NCI-H748 (cell line): Measurements from ENCODE around the gene VPS11.
"Not testable (repeated sequence)": the region's sequence is repeated elsewhere in the genome, so short reads cannot be mapped to it uniquely, and the experiment has no call there.

ENCODE experiments used
- DNase-seq: peaks from one replicate; lab custom pipeline; 2025; ENCODE audit not compliant: unreplicated experiment; lab: John Stamatoyannopoulos, UW

The VPS11 gene

DNA sequence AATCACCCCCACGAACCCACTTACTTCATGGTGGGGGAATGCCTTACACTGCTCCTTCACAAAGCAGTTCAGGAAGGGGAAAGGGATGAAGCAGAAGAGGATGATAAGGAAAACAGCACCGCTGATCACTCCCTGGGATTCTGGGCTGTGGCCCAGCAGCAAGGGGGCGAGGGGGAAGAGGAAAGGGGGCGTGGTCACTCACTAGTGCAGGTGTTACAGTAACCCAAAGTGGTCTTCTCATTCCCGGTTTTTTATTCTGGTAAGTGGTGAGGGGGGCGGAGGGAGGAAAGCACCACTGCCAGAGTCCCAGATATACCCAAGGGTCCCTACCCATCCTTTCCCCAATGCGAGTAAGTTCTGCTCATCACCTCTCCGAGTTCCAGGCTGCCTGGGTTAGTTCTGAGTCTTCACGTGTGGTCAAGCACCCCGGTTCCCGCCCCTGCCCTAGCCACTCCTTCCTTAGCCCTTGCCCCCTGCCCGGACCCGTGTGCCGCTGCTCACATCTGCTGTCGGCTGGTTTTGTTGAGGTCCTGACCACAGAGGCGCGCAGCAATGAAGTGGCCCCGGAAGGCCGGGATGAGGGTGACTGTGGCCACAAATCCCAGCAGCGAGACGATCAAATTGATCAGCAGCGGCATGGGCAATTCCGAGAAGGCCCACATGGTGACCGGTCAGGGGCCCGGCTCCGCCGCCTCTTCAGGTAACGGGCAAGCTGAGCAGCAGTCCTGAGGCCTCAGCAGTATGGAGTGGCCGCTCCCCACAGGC, 33.6 kb downstream of the VPS11 start:
- peak; percentile 49 for DNase-seq

DNA sequence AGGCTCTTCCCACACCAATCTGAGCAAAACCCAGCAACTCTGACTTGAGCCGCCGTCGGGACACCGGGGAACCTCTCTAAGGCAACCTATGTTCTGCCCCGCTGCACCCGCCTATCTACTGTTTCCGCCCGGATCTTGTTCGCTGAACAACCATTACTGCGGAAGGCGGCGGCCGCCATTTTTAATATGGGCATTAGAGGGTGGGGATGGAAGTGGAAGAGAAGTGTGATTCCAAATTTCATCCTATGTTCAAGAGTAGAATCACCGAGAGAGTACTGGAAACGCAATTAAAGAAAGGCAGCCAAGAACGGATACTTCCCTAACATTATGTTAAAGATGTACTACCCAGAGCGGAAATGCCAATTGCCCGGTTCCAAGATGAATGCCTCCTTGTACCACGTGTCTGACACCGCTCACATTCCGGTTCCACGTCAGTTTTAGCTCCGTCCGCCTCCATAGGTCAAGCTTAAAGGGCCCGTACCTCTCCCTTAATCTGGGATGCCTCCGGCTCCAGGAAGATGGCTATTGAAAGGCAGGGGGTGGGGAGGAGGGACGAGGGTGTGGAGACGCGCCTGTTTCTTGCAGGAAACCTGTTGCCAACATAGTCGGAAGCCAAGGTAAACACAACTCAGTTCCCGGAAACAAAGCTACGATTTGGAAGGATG, 34.3 kb downstream of the VPS11 start, which contains the start of gene DPAGT1:
TSS of gene DPAGT1 (minus strand) at position 95 of the 665 bp plus-strand sequence. CDS start 198 bp downstream, outside the sequence.
- peak; percentile 96 for DNase-seq

DNA sequence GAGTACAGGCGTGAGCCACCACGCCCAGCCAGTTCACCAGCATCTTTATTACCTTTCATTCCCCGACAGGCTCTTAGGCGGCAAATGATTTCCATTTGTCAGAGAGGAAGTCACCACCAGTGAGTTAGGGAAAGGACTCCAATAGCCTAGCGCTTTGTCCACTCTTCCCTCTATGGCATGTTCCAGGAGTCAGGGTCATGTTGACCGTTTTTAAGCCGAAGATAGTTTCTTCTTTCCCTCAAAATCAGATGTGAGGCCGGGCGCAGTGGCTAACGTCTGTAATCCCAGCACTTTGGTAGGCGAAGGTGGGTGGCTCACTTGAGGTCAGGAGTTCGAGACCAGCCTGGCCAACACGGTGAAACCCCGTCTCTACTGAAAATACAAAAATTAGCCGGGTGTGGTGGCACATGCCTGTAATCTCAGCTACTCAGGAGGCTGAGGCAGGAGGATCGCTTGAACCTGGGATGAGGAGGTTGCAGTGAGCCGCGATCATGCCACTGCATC, 35.6 kb downstream of the VPS11 start:
- DNase-seq: not testable (repeated sequence)

DNA sequence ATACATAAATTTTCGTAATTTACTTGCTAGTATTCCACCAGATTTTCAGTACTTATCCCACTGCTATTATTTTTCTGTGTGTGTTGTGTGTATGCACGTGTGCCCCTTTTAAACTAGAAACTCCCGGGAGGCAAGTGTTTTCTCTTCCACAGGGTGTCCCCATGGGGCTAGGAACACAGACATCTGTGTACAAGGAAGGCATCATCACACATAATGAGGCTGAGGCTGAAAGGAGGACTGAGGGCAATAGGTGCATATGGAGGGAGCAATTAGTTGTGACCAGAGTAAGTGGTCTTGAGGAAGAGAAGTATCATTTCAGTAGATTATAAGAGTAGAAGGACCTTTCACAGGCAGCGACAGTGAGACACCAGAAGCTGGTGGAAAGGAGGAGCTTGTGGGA, 36.2 kb downstream of the VPS11 start:
- no peak for DNase-seq

DNA sequence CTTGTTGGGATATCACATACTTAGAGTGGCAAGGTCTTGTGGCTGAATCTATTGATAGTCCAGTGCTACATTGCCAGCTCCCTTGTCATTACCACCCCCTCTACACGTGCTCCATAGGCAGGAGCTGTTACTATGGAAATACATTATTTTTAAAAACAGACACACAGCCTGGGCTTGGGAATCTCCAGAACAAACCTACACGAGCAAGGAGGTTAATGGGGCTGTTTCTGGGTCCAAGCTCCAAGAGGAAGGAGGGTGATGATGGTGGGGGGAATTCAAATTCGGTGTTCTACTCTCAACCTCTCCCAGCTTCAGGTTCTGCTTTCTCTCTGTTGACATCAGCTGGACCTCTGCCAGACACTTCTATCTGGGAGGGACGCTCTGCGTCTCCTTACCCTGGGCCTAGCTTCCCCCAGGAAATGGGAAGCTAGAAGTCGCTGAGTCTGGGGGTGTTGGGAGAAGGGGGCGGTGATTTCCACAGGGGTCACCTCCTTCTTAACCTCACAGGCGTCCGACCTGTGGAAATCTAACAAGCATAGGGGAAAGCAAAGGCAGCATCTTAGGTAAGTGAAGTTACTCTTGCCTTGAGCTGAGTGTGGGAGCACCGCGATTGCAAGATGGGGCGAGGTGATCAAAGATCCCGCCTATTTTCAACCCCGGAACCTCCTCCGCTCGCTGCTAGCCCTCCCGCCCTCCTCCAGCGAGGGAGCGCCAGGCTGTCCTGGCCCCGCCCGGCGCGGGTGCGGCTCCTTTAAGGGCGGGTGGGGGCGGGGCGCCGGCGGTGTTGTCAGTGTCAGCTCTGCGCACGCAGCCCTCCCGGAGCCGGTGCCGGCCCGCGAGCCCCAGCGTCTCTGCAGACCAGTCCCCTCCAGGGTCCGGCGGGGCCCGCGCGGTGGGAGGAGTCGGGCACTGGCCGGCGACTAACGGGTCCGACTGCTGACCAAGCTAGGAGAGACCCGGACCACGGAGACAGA, 39.2 kb downstream of the VPS11 start, which contains the start of gene C2CD2L:
TSS of gene C2CD2L (plus strand) at position 781 of the 974 bp plus-strand sequence. CDS start 398 bp downstream, outside the sequence.
- peak; percentile 89 for DNase-seq

DNA sequence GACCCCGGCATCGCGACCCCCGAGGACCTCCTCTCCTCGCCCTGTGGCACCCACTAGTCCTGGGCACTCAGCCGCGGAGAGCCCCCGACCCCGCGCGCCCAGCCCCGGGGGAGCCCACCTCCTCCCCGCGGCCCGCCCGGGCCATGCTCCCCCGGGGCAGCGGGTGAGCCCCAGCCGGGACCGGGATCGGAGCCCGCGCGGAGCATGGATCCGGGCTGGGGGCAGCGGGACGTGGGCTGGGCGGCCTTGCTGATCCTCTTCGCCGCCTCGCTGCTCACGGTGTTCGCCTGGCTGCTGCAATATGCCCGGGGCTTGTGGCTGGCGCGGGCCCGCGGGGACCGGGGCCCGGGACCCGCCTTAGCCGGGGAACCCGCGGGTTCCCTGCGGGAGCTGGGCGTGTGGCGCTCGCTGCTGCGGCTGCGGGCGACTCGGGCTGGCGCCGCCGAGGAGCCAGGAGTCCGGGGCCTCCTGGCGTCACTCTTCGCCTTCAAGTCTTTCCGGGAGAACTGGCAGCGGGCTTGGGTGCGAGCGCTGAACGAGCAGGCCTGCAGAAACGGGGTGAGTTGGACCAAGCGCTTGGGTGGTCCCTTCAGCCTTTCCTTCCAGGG, 40.0 kb downstream of the VPS11 start:
- peak; percentile 16 for DNase-seq

DNA sequence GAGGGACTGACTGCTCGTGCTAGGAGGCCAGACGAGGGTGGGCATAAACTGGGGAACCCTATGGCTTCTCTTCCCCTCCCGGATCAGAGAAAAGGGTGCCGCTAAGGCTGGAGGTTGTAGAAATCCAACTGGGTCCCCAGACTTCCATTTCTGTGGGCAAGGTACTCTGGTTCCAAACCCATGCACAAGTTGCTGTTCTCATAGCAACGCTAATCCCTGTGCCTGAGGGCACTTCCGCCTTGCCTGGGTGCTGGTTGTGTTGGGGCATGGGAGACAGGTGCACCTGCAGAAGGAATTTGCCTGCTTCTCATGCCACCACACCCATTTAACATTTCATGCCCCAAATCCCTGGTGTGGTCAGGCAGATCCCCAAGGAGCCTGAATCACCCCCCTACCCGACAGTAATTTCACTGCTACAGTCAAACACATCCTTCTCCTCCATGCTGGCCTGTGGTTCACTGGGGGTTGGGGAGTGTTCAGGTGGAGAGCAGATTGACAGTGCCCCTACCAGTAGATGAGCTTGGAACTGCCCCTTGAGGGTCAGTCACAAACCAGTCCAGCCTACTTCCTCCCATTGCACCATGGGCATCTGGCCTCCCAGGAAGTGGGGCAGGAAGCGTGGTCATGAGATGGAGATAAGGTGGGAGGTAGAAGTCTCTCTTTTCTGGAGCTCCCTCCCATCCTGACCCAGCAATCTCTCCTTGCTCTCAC, 40.7 kb downstream of the VPS11 start:
- peak; percentile 52 for DNase-seq

DNA sequence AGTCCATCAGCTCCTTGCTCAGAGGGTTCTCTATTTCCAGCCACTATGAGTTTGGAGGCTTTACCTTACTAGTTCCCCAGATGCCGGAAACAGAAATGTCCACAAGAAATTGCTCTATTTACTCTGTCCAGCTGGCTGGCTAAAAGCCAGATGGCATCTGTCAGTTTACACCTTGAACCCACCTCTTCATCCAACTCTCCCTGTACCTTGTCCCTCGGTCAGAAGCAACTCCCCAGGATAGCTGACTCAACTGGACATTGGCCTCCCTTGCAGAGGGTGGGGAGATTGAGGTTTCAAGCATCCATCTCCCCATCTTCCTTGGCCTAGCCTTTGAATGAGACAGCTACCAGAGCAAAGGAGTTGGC, 41.2 kb downstream of the VPS11 start:
- DNase-seq: no peak

DNA sequence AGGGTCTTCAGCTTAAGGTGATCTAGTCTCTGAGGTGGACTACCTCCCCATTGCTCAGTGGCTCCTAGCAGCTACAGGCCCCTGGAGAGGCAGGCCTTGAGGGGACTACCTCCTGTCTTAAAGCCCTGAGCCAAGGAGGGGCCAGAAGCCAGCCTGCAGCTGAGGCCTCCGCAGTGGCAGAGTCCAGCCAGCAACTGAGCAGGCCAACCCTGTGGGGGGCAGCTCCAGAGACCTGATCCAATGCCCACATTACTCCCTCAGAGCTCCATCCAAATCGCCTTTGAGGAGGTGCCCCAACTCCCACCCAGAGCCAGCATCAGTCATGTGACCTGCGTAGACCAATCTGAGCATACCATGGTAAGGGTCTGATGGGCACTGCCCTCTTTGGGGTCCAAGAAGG, 42.2 kb downstream of the VPS11 start:
- DNase-seq: no peak

DNA sequence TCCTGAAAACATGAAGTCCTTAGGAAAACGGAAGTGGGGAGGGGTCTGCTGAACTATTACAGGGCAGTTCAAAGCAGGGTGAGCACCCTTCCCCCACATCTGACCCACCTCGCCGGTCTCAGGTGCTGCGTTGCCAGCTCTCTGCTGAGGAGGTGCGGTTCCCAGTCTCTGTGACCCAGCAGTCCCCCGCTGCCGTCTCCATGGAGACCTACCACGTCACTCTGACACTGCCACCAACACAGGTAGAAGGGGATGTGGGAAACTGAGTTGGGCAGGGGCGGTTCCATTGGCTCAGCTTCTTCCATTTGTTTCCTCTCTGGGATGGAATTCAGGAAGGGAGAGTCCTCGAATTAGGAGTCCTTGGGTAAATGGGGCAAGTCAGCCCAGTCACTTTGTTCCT, 42.8 kb downstream of the VPS11 start:
- no peak for DNase-seq

DNA sequence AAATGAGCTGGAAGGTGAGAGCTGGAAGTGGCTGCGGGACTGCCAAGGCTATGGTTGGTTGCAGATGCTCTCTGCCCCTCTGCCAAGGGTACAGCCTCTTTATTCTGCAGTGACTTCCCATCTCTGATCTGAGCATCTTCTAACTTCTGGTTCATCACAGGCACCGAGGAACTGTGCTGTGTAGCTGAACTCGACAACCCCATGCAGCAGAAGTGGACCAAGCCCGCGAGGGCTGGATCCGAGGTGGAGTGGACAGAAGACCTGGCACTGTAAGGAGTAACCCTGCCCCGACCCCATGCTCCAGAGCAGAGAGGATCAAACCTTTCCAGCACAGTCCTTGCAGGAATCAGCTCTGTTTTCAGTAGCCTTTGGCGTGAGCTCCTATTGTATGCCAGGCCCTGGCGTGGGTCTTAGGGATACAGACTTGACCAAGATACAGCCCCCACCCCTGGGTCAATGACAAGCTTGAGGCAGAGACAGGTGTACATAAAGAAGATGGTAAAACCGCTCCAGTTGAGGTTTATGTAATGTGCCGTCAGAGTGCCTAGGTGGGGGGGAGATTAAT, 43.8 kb downstream of the VPS11 start:
- DNase-seq: no peak

DNA sequence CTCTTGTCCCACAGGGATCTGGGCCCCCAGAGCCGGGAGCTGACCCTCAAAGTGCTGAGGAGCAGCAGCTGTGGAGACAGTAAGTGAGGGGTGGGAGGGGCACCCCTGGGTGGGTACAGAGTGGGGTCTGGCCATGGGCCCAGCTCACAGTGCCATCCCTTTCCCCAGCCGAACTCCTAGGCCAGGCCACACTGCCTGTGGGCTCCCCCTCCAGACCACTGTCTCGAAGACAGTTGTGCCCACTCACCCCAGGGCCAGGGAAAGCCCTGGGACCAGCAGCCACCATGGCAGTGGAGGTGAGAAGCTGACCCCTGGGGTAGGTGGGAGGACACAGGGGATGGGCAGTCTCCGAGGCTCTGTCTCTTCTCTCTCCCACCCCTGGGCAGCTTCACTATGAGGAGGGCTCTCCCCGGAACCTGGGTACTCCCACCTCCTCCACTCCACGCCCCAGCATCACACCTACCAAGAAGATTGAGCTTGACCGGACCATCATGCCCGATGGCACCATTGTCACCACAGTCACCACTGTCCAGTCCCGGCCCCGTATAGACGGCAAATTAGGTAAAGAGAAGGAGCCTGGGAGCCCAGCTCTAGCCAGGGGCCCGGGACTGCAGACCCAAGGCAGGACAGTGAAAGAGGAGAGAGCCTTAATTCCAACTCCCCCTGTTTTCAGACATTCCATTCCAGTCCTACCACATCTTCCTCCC, 44.8 kb downstream of the VPS11 start:
- DNase-seq: no peak

DNA sequence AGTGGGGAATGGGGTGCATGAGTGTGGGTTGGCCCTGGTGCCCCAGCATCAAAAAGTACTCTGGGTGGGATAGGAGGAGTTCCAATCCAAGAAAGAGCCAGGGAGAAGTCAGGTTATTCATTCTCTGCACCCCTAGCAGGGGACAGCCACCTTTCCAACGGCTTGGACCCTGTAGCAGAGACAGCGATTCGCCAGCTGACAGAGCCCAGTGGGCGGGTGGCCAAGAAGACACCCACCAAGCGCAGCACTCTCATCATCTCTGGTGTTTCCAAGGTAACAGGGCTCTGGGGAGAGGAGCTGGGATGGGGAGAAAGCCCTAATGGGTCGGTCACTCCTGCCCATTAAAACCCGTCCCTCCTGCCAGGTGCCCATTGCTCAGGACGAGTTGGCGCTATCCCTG, 46.1 kb downstream of the VPS11 start:
- DNase-seq: no peak

DNA sequence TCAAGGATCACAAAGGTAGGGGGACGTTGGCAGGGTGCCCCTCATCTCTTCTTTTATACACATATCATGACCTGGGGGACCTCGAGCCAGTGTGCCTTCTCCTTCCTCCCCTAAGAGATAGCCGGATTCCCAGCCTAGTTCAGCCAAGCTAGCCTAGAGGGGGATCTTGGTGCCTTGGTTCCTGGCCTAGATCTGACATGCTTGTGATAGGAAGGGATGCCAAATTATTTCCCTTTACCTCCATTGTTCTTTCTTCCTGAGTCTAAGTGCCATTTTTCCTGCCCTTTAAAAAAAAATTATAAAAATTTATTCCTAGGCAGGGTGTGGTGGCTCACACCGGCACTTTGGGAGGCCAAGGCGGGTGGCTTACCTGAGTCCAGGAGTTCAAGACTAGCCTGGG, 46.7 kb downstream of the VPS11 start:
- DNase-seq: no peak

DNA sequence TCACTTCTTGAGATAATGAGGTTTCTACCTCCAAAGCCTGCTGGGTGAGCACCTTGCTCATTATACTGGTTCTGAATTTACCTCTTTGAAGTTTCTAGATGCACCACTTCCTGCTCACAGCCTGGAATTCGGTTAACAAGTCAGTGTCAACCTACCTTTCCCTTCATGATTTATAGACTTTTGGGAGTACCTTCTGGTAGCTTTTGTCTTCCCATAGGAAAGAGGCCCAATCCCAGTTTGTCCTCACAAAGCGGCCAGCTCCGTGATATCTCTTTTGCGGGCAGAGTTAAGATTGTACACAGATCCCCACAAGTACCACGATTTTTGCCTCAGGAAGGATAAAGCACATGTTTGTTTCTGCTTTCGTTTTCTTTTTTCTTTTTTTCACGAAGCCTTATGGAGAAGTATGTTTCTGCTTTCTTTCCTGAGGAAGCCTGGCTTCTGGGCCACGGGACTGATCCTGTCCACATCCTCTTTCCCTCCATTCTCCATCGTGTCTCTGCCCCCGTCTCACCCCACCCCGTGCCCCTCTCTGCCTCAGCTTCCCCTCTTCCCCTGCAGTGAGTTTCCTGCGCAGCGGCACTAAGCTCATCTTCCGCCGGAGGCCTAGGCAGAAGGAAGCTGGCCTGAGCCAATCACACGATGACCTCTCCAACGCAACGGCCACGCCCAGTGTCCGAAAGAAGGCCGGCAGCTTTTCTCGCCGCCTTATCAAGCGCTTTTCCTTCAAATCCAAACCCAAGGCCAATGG, 48.0 kb downstream of the VPS11 start:
- no peak for DNase-seq

DNA sequence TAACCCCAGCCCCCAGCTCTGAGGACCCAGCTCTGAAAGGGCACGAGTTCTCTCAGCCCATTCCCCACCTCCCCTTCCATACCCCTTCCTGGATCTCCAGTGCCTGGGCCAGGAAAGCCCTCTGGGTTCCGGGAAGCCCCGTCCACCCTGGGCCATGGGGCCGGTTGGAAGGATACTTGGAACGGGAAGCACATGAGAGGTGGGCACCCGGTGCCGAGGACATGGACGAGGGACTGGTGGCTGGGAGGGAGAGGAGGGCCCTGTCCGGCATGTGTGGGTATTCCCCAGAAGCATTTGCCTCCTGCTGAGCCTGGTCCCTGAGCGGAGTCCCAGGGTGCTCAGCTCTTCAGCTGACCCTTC, 48.6 kb downstream of the VPS11 start:
- no peak for DNase-seq

DNA sequence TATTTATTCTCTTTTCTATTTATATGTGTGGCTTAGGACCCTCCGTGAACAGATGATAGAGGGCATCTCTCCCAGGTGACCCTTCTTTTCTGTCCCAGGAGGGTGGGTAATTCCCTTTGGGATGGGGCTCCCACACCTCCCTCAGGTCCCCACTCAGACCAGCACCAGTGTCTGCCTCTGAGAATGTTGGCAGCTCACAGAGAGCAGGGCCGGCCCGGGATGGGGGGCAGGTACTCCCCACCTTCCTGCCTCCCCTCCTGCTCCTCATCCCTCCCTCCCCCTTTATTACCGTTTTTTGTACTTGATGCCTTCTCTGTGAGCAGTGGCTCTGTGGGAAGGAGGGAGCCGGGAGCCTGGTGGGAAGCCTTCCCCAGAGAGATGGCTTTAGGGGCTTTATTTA, 49.0 kb downstream of the VPS11 start:
- no peak for DNase-seq

DNA sequence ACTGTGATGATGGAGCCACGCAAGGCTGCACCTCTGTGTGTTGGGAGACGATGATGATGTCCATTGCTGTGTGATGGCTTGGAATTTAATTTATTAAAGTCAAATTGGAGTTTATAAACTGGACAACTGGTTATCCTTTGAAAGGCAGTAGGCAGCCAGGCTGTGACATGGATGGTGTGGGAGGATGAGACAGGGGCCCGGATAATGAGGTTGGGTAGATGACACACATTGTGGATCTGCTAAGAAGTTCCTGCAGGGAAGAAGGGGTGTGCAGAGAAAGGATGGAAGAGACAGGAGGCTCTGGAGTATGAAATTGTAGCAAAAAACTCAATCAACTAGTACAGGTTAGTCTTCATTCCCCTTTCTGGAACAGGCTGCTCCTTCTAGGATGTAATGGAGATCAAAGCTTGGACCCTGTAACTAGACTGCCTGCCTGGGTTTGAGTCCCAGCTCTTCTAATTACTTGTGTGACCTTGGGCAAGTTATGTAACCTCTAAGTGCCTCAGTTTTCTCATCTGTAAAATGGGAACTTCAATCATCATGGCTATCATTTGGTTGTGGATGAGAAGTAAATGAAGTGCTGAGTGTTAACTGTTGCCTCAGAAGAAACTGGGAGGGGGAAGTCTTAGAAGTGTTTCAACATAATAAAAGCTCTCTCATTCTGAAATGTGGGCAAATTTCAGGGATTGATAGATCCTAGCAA, 49.5 kb downstream of the VPS11 start:
- DNase-seq: no peak
